T47D (cell line): ENCODE data around the gene CDH11.

Experiments
- DNase-seq, 2 experiments: peaks; one replicate each; pipeline versions ENCODE4 v3.0.0 to v3.0.0-alpha.2; 2011 to 2012; ENCODE audit warnings: low read depth in 1 of 2, low spot score in 1 of 2
- JUND ChIP-seq: IDR thresholded peaks from 2 replicates; pipeline ENCODE4 v1.6.1; 2012; ENCODE audit warnings: low read depth
- in situ Hi-C: cut with HindIII; loops from 2 replicates; pipeline ENCODE4 v1.10.0; 2016; ENCODE audit warnings: low sequenced_read_pairs, low pct_unique_long_range_greater_than_20kb

The CDH11 gene

GRCh38 chr16:65034915-65035314, 86.9 kb downstream of the CDH11 start:
- DNase-seq: no peak
- TF ChIP-seq JUND: no peak
- in situ Hi-C loops: no loop called here

DNA sequence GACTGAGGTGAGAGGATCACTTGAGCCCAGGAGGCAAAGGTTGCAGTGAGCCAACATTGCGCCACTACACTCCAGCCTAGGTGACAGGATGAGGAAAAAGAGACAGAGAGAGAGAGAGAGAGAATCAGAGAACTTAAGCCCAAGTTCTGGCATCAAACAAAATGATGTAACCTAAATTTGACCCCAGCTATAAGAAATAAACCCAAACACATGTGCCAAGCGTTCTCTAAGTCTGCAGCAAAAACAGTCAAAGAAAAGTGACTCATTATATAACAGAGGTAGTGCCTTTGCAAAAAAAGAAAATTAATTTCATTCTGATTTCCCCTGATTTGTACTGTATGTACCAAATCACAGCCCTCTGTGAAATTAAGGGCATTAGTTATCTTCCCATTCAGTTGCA, 89.5 kb downstream of the CDH11 start:
- no peak for DNase-seq
- in situ Hi-C loops: no loop called here
- no peak for TF ChIP-seq JUND

DNA sequence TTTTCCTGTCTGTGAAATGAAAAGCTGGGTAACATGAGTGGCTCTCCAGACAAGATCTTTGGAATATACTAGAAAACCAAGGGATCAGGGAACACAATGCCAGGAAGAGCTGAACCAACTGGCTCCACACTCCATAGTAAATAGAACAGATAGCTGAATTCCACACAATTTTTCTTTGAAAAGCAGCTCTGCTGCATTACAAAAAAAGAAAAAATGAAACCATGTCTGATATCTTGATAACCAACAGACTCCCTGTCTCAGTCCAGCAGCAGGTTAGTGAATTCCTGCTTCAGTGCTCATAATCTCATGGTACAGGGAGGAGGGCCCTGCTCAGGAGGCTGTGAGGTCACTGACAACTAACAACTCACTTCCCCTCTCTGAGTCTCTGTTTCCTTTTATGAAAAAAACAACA, 97.1 kb downstream of the CDH11 start:
- no peak for DNase-seq
- TF ChIP-seq JUND: no peak
- in situ Hi-C loops: no loop called here

DNA sequence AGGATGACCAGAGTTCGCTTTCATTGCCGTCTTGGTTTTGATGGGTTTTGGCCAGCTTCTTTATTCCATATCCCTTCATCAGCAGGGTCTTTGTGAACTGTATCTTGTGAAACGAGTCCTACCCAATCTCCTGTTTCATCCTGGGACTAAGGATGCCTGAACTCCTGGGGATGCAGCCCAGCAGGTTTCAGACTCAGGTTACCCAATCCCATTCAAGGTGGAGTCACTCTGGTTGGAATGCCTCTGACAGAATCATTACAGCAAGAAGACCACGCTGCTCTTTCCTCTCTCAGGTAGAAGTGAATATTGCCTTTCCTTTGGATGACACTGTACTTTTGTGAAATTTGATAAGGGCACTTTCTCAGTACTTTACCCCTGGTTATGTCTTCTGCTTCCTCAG, 98.1 kb downstream of the CDH11 start:
- TF ChIP-seq JUND: no peak
- DNase-seq: no peak
- in situ Hi-C loops: no loop called here

DNA sequence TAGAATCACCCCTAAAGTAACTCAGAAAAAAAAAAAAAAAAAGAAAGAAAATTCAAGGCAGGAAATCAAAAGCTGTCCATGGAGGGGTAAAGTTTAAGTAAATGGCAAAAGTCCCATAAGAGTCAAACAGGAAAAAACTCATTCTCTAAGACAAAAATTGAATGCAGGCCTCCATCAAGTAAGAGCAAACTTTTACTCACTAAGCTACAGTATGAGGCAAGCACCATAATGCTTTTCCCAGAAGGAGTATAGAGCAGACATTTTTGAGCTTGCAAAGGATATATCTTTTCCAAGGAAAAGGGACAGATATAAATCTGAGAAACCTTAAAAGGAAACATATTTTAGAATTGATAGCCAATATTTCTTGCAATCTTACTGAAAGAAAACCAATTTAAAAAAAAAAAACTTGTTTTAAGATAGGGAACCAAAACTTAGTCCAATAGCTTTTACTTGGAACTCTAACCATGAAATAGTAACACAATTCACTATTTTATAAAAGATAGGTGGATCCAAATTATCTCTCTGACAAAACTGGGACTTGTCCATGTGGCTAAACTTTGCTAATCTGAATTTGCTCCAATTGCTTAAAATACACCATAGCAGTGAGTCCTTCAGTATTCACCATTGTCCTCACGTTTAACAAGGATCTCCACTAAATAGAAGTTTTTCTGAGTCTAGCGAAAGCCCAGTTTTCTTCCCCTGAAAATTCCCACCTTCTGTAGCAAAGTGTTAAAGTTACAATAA, 99.8 kb downstream of the CDH11 start:
- in situ Hi-C loops: no loop called here
- DNase-seq: no peak
- TF ChIP-seq JUND: no peak

DNA sequence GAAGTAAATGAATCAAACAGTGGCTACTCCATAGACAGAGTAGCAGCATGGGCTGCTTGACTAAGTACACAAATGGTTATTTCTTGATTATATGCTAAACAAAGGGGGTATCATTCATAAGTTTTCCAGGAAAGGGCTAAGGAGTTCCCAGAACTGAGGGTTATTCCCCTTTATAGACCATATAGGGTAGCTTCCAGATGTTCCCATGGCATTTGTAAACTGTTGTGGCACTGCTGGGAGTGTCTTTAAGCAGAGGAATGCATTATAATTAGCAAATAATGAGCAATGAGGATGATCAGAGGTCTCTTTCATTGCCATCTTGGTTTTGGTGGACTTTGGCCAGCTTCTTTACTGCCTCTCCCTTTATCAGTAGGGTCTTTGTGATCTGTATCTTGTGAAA, 105.1 kb downstream of the CDH11 start:
- in situ Hi-C loops: no loop called here

DNA sequence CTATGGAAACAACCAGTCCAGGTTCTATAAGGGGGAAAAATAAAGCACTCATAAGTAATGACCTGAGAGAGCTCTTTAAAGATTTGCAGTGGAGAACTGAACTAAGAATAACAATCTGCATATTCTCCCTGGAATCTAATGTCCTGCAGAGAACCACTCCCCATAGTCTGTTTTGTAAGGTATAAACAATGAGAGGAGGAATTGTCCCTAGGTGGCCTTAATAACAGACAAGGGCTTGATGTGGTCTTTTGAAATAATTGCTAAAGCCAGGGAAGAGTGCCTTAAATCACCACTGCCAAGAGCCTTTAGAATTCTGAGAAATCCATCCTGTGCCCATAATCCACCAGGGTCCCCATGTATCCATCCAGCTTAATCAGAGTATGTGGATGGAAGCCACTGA, 106.3 kb downstream of the CDH11 start:
- no peak for DNase-seq
- TF ChIP-seq JUND: no peak
- in situ Hi-C loops: no loop called here

More for the DNA sequence above, 105.1 kb downstream of the CDH11 start:
- no peak for DNase-seq
- no peak for TF ChIP-seq JUND

DNA sequence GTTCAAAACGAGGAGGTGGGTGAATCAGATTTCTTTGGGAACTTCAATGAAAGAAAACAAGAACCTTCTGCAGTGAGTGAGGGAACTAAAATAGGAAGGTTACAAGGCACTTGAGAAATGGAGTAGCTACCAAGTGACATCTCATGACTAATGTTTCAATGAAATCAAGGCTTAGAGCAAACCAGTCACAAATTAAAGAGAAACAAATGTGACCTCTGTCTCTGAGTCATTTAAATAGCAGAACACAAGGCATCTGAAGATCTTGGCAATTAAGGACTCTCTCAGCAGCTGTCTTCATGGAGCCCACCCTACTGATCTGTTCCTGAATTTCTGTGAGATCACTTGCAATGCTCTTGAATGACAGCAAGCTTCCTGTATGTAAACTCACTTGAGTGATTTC, 109.5 kb downstream of the CDH11 start:
- no peak for TF ChIP-seq JUND
- no peak for DNase-seq
- in situ Hi-C loops: no loop called here

GRCh38 chr16:65010125-65010524, 111.7 kb downstream of the CDH11 start:
- no peak for TF ChIP-seq JUND
- in situ Hi-C loops: no loop called here
- no peak for DNase-seq

- in situ Hi-C loops: no loop called here
- no peak for DNase-seq
- TF ChIP-seq JUND: no peak
These were observed 116.2 kb downstream of the CDH11 start for GRCh38 chr16:65005696-65006095.

- no peak for TF ChIP-seq JUND
- in situ Hi-C loops: no loop called here
- no peak for DNase-seq
These were observed 117.3 kb downstream of the CDH11 start for GRCh38 chr16:65004570-65004969.

DNA sequence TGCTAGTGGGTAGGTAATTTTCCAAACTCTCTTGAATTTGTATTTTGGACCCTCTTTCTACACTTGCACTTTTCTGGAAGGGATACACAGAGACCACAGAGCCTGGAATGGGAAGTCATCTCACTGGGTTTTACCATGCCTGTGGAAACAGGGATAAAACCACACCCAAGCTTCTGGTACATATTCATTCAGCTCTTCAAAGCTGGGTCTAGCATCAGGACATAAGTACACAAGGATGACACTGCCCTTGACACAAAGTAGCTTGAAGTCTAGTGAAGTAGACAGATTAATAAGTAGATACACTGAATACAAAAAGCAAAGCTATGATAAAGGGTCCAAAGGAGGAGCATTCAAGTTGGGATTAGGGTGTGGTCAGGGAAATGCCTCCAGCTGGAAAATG, 118.2 kb downstream of the CDH11 start:
- no peak for DNase-seq
- in situ Hi-C loops: no loop called here
- no peak for TF ChIP-seq JUND

- in situ Hi-C loops: no loop called here
- TF ChIP-seq JUND: no peak
These were observed 119.6 kb downstream of the CDH11 start for GRCh38 chr16:65002265-65002664.

DNA sequence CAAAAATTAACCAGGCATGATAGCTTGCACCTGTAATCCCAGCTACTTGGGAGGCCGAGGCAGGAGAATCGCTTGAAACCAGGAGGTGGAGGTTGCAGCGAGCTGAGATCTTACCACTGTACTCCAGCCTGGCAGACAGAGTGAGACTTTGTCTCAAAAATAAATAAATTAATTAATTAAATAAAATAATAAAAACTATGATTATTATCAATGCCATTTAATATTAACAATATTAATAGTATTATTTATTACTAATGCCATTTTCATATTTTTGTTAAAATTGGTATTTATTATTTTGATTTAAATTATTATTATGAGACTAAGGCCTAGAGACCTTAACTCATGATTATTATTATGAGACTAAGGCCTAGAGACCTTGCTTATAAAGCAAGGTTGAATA, 121.2 kb downstream of the CDH11 start:
- no peak for TF ChIP-seq JUND
- no peak for DNase-seq
- in situ Hi-C loops: no loop called here

More at GRCh38 chr16:65002265-65002664, 119.6 kb downstream of the CDH11 start:
- DNase-seq: no peak
